ENCODE results near the gene BRINP1. TPM values are rescaled to one million over a fixed set of nuclear protein-coding genes. Genes with fewer than 3 reads are reported as not detected.

Gene BRINP1
- total and polyA plus RNA-seq, 2 experiments from 2014 or later, result 13.4 to 33.5 TPM

DNA sequence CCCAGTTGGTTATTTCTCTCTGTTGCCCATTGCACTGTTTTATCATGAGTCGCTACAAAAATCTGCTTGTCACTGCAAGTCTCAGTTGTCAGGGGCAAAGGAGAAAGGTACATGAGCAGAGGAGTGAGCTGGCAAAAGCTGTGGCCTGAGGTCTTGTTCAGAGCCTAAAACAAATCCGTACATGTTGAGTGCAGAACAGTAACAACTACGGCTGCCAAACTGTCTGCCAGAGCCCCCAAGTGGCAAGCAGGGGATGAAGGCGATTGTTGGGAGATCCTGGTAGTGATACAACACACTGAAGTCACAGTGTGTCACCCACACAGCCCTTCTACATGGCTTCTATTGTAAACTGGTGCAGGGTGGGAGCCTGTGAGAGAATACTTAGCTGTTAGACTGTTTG, 50.9 kb downstream of the BRINP1 start:
- H3K4me3 Mint-ChIP-seq, result no peak overlapping the region
- TF ChIP-seq ZNF114 (CRISPR knock-in tag; IDR thresholded peaks at IDR 0.05), result no peak
- TF ChIP-seq, protein P1, sequence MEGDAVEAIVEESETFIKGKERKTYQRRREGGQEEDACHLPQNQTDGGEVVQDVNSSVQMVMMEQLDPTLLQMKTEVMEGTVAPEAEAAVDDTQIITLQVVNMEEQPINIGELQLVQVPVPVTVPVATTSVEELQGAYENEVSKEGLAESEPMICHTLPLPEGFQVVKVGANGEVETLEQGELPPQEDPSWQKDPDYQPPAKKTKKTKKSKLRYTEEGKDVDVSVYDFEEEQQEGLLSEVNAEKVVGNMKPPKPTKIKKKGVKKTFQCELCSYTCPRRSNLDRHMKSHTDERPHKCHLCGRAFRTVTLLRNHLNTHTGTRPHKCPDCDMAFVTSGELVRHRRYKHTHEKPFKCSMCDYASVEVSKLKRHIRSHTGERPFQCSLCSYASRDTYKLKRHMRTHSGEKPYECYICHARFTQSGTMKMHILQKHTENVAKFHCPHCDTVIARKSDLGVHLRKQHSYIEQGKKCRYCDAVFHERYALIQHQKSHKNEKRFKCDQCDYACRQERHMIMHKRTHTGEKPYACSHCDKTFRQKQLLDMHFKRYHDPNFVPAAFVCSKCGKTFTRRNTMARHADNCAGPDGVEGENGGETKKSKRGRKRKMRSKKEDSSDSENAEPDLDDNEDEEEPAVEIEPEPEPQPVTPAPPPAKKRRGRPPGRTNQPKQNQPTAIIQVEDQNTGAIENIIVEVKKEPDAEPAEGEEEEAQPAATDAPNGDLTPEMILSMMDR (conservative IDR thresholded peaks at IDR 0.05; ENCODE audit: low read depth in 2 of 2), result peak; percentile 31 to 68; a peak in 3 of 4 replicates
- peaks cover 3% of the 10 kb centered on the region; the same call in 1 of the 2 replicates for H4K20me1 ChIP-seq (replicated peaks; ENCODE audit: insufficient read depth)
- H3K4me2 ChIP-seq, result no peak overlapping the region
- no peaks in the 10 kb centered on the region for H3K36me3 ChIP-seq (ENCODE audit: insufficient read depth)
- no peak overlapping the region for H3K4me3 ChIP-seq
- DNase-seq (ENCODE audit: low spot score) (peak; percentile 25), ATAC-seq (peak; percentile 58)
- H3K4me1 Mint-ChIP-seq, result peaks cover 7% of the 10 kb centered on the region; the same call in 2 of the 3 replicates
- H3K27ac Mint-ChIP-seq, result no peak overlapping the region
- H3F3A ChIP-seq (replicated peaks; ENCODE audit: low read depth), result no peaks in the 10 kb centered on the region
- no peaks in the 10 kb centered on the region for H3K27me3 Mint-ChIP-seq (ENCODE audit: insufficient read depth, low read depth, poor library complexity)
- H3K79me2 ChIP-seq (replicated peaks; ENCODE audit: insufficient read depth), result peaks cover 36% of the 10 kb centered on the region
- H3K36me3 Mint-ChIP-seq (ENCODE audit: low read depth), result no peaks in the 10 kb centered on the region
- H2AFZ ChIP-seq, result no peak overlapping the region
- no peaks in the 10 kb centered on the region for H3K27me3 ChIP-seq (ENCODE audit: insufficient read depth)
- peaks cover 6% of the 10 kb centered on the region; the same call in 1 of the 2 replicates for H3K4me1 ChIP-seq (ENCODE audit: insufficient read depth)
- H3K9me2 ChIP-seq (ENCODE audit: insufficient read depth), result peaks cover under 1% of the 10 kb centered on the region; the same call in 1 of the 2 replicates
- no peak overlapping the region for H3K27ac ChIP-seq (ENCODE audit: low read depth)
- no peaks in the 10 kb centered on the region for H3K9me3 Mint-ChIP-seq

DNA sequence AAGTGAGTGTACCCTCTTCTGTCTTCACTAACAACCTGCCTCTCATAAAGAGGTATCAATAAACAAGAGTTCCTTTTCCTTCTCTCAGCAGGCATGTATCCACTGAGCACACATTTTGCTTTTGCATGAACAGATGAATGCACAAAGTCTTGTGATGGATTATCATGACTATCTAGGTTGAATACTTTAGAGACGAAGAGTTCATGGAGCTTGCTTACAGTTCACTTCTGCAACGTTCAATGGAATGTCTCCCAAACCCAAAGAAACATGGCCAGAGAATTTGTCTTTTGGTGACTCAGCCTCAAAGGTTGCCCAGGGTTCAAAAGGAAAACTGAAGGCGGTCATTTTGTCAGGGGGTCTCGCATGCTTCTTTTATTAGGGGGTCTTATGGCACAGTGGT, 55.4 kb downstream of the BRINP1 start:
- no peaks in the 10 kb centered on the region for H3F3A ChIP-seq (replicated peaks; ENCODE audit: low read depth)
- Mint-ChIP-seq H3K4me1 (peaks cover 5% of the 10 kb centered on the region; the same call in 2 of the 3 replicates), H3K36me3 (ENCODE audit: low read depth) (peaks cover 23% of the 10 kb centered on the region), H3K9me3 (no peaks in the 10 kb centered on the region), H3K27ac (no peak overlapping the region; the same call in 1 of the 2 replicates), H3K27me3 (ENCODE audit: insufficient read depth, low read depth, poor library complexity) (no peaks in the 10 kb centered on the region), H3K4me3 (no peak overlapping the region)
- H4K20me1 ChIP-seq (replicated peaks; ENCODE audit: insufficient read depth), result peaks cover 3% of the 10 kb centered on the region; the same call in 1 of the 2 replicates
- H3K4me3 ChIP-seq, result no peak overlapping the region
- peaks cover 12% of the 10 kb centered on the region for H3K79me2 ChIP-seq (replicated peaks; ENCODE audit: insufficient read depth)
- H3K36me3 ChIP-seq (ENCODE audit: insufficient read depth), result 0 out of 2 replicates have a peak, but pooled peaks cover 4% of the 10 kb centered on the region
- H3K9me2 ChIP-seq (ENCODE audit: insufficient read depth), result no peaks in the 10 kb centered on the region; the same call in none of the 2 replicates
- no peak overlapping the region for H3K4me2 ChIP-seq
- no peak overlapping the region for H3K27ac ChIP-seq (ENCODE audit: low read depth)
- H3K27me3 ChIP-seq (ENCODE audit: insufficient read depth), result no peaks in the 10 kb centered on the region
- DNase-seq (ENCODE audit: low spot score) (no peak), ATAC-seq (no peak)
- H2AFZ ChIP-seq, result no peak overlapping the region
- H3K4me1 ChIP-seq (ENCODE audit: insufficient read depth), result no peaks in the 10 kb centered on the region
- TF ChIP-seq JUNB (IDR thresholded peaks at IDR 0.05; ENCODE audit: unreplicated experiment) (no peak), POLR2AphosphoS5 (IDR thresholded peaks at IDR 0.05; ENCODE audit: low read depth) (no peak)
- TF ChIP-seq, protein P2, sequence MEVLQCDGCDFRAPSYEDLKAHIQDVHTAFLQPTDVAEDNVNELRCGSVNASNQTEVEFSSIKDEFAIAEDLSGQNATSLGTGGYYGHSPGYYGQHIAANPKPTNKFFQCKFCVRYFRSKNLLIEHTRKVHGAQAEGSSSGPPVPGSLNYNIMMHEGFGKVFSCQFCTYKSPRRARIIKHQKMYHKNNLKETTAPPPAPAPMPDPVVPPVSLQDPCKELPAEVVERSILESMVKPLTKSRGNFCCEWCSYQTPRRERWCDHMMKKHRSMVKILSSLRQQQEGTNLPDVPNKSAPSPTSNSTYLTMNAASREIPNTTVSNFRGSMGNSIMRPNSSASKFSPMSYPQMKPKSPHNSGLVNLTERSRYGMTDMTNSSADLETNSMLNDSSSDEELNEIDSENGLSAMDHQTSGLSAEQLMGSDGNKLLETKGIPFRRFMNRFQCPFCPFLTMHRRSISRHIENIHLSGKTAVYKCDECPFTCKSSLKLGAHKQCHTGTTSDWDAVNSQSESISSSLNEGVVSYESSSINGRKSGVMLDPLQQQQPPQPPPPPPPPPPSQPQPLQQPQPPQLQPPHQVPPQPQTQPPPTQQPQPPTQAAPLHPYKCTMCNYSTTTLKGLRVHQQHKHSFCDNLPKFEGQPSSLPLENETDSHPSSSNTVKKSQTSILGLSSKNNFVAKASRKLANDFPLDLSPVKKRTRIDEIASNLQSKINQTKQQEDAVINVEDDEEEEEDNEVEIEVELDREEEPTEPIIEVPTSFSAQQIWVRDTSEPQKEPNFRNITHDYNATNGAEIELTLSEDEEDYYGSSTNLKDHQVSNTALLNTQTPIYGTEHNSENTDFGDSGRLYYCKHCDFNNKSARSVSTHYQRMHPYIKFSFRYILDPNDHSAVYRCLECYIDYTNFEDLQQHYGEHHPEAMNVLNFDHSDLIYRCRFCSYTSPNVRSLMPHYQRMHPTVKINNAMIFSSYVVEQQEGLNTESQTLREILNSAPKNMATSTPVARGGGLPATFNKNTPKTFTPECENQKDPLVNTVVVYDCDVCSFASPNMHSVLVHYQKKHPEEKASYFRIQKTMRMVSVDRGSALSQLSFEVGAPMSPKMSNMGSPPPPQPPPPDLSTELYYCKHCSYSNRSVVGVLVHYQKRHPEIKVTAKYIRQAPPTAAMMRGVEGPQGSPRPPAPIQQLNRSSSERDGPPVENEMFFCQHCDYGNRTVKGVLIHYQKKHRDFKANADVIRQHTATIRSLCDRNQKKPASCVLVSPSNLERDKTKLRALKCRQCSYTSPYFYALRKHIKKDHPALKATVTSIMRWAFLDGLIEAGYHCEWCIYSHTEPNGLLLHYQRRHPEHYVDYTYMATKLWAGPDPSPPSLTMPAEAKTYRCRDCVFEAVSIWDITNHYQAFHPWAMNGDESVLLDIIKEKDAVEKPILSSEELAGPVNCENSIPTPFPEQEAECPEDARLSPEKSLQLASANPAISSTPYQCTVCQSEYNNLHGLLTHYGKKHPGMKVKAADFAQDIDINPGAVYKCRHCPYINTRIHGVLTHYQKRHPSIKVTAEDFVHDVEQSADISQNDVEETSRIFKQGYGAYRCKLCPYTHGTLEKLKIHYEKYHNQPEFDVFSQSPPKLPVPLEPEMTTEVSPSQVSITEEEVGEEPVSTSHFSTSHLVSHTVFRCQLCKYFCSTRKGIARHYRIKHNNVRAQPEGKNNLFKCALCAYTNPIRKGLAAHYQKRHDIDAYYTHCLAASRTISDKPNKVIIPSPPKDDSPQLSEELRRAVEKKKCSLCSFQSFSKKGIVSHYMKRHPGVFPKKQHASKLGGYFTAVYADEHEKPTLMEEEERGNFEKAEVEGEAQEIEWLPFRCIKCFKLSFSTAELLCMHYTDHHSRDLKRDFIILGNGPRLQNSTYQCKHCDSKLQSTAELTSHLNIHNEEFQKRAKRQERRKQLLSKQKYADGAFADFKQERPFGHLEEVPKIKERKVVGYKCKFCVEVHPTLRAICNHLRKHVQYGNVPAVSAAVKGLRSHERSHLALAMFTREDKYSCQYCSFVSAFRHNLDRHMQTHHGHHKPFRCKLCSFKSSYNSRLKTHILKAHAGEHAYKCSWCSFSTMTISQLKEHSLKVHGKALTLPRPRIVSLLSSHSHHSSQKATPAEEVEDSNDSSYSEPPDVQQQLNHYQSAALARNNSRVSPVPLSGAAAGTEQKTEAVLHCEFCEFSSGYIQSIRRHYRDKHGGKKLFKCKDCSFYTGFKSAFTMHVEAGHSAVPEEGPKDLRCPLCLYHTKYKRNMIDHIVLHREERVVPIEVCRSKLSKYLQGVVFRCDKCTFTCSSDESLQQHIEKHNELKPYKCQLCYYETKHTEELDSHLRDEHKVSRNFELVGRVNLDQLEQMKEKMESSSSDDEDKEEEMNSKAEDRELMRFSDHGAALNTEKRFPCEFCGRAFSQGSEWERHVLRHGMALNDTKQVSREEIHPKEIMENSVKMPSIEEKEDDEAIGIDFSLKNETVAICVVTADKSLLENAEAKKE (CRISPR knock-in tag; IDR thresholded peaks at IDR 0.05), result no peak
